Bronchial epithelial cell (primary cell): ENCODE results near the gene EPHA10. TPM values are rescaled to one million over a fixed set of nuclear protein-coding genes. Genes with fewer than 3 reads are reported as not detected.
A peak's percentile ranks its signal among the peaks of the same experiment; 100 is the strongest.
"Not testable (repeated sequence)": the region's sequence is repeated elsewhere in the genome, so short reads cannot be mapped to it uniquely, and the experiment has no call there.

Experiments
- DNase-seq: peaks from one replicate; pipeline ENCODE4 v3.0.0-alpha.2; 2010; ENCODE audit warnings: low read depth
- FAIRE-seq: peaks from 2 replicates; lab custom pipeline; 2011; peaks lifted over from hg19 to GRCh38; lab: Jason Lieb, UNC
- H3K27me3 ChIP-seq: 2 replicates; pipeline ENCODE4 v1.5.1; 2011; ENCODE audit warnings: low read length; ENCODE audit not compliant: control insufficient read depth, insufficient read depth
- H3K36me3 ChIP-seq: 2 replicates; pipeline ENCODE4 v1.5.1; 2011; ENCODE audit warnings: low read length; ENCODE audit not compliant: control insufficient read depth, insufficient read depth
- H3K4me3 ChIP-seq: 2 replicates; pipeline ENCODE4 v1.5.1; 2011; ENCODE audit warnings: mild to moderate bottlenecking, low read depth, low read length, control low read depth
- CTCF ChIP-seq: IDR thresholded peaks from 2 replicates; pipeline ENCODE4 v1.5.1; 2011; ENCODE audit warnings: mild to moderate bottlenecking, moderate library complexity, low read length, control low read depth, inconsistent platforms; ENCODE audit not compliant: insufficient read depth, severe bottlenecking
- total RNA-seq: library from RNA; depleted of rRNA; stranded (reverse); fragments of >200 nt; gene quantifications from 2 replicates; pipeline ENCODE4 v1.2.1, GENCODE V29; 2014

Gene EPHA10
- total RNA-seq, 1 donor from 2014 or later = 0.26 TPM

- H3K36me3 ChIP-seq = no peaks in the 10 kb centered on the region
- no peak overlapping the region for H3K4me3 ChIP-seq
- peak; percentile 23 for FAIRE-seq
- no peak for TF ChIP-seq CTCF
- no peaks in the 10 kb centered on the region for H3K27me3 ChIP-seq
- no peak for DNase-seq
Observed at GRCh38 chr1:37778654-37779053, 13.7 kb upstream of the EPHA10 start.

GRCh38 chr1:37776946-37777516, 12.1 kb upstream of the EPHA10 start:
- Histone ChIP-seq H3K4me3 (no peak overlapping the region), H3K36me3 (no peaks in the 10 kb centered on the region), H3K27me3 (no peaks in the 10 kb centered on the region)
- peak; percentile 60 for FAIRE-seq
- TF ChIP-seq CTCF = no peak
- no peak for DNase-seq

- not testable (repeated sequence) for H3K27me3 ChIP-seq, H3K36me3 ChIP-seq, DNase-seq, FAIRE-seq, H3K4me3 ChIP-seq
Observed at GRCh38 chr1:37771440-37771839, 6.5 kb upstream of the EPHA10 start.

- H3K36me3 ChIP-seq = no peaks in the 10 kb centered on the region
- FAIRE-seq (no peak), DNase-seq (no peak)
- H3K27me3 ChIP-seq = peaks cover 27% of the 10 kb centered on the region
- TF ChIP-seq CTCF = no peak
- H3K4me3 ChIP-seq = no peak overlapping the region
Observed at GRCh38 chr1:37767488-37767887, 2.6 kb upstream of the EPHA10 start.

- no peaks in the 10 kb centered on the region for H3K36me3 ChIP-seq
- FAIRE-seq = no peak
- no peak for DNase-seq
- H3K4me3 ChIP-seq = no peak overlapping the region
- no peak for TF ChIP-seq CTCF
- H3K27me3 ChIP-seq = peaks cover 27% of the 10 kb centered on the region
Observed at GRCh38 chr1:37765916-37766664, 1.2 kb upstream of the EPHA10 start.

GRCh38 chr1:37764414-37764825, 500 bp downstream of the EPHA10 start:
- H3K4me3 ChIP-seq = no peak overlapping the region
- DNase-seq (no peak), FAIRE-seq (no peak)
- H3K36me3 ChIP-seq = no peaks in the 10 kb centered on the region
- peaks cover 31% of the 10 kb centered on the region for H3K27me3 ChIP-seq
- TF ChIP-seq CTCF = no peak
